Liver (tissue), 3 donors: ENCODE results near the gene AKAP13.

Experiments used
- CTCF ChIP-seq: fragments of 150-350 bp; IDR thresholded peaks from 2 replicates; pipeline ENCODE4 v1.5.1; 2017; ENCODE audit warnings: improper control_type of control experiment, low read depth, low read length; ENCODE audit not compliant: missing input control
- MAX ChIP-seq: IDR thresholded peaks from 2 replicates; pipeline ENCODE4 v1.6.1; 2016; ENCODE audit warnings: antibody characterized with exemption
- TAF1 ChIP-seq: conservative IDR thresholded peaks from 2 replicates; pipeline ENCODE4 v1.6.1; 2016; ENCODE audit warnings: antibody characterized with exemption, mild to moderate bottlenecking
- ZBTB33 ChIP-seq: IDR thresholded peaks from 2 replicates; pipeline ENCODE4 v1.6.1; 2016; ENCODE audit warnings: antibody characterized with exemption
- TF ChIP-seq, protein P1 (sequence below): IDR thresholded peaks from 2 replicates; pipeline ENCODE4 v1.6.1; 2016; ENCODE audit warnings: antibody characterized with exemption, mild to moderate bottlenecking
- TF ChIP-seq, protein P2 (sequence below): IDR thresholded peaks from 2 replicates; pipeline ENCODE4 v1.6.1; 2016; ENCODE audit warnings: antibody characterized with exemption
- donor health status: healthy.
- donor health status: healthy.

DNA sequence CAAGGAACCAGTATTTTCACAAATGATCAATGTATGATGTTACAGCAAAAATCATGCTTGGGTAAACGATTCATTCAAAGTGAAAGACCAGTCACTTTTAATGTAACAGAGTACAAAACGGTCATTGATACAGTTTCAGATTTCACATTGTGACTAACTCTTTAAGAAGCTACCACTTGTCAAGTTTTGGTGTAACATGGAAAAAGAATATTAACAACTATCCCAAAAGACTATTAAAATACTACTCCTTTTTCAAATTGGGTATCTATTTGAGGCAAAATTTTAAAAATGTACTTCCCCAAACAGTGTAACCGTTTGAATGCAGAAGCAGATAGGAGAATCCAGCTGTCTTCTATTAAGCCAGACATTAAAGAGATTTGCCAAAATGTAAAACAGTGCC, 31.7 kb downstream of the AKAP13 start:
- TF ChIP-seq, protein P1, sequence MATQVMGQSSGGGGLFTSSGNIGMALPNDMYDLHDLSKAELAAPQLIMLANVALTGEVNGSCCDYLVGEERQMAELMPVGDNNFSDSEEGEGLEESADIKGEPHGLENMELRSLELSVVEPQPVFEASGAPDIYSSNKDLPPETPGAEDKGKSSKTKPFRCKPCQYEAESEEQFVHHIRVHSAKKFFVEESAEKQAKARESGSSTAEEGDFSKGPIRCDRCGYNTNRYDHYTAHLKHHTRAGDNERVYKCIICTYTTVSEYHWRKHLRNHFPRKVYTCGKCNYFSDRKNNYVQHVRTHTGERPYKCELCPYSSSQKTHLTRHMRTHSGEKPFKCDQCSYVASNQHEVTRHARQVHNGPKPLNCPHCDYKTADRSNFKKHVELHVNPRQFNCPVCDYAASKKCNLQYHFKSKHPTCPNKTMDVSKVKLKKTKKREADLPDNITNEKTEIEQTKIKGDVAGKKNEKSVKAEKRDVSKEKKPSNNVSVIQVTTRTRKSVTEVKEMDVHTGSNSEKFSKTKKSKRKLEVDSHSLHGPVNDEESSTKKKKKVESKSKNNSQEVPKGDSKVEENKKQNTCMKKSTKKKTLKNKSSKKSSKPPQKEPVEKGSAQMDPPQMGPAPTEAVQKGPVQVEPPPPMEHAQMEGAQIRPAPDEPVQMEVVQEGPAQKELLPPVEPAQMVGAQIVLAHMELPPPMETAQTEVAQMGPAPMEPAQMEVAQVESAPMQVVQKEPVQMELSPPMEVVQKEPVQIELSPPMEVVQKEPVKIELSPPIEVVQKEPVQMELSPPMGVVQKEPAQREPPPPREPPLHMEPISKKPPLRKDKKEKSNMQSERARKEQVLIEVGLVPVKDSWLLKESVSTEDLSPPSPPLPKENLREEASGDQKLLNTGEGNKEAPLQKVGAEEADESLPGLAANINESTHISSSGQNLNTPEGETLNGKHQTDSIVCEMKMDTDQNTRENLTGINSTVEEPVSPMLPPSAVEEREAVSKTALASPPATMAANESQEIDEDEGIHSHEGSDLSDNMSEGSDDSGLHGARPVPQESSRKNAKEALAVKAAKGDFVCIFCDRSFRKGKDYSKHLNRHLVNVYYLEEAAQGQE: no peak
- TF ChIP-seq CTCF (no peak), TAF1 (no peak), ZBTB33 (no peak), MAX (no peak)
- TF ChIP-seq, protein P2, sequence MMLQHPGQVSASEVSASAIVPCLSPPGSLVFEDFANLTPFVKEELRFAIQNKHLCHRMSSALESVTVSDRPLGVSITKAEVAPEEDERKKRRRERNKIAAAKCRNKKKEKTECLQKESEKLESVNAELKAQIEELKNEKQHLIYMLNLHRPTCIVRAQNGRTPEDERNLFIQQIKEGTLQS: no peak
